Stimulated activated naive CD8-positive, alpha-beta T cell treated with anti-CD3 and anti-CD28 coated beads, Interleukin-15, amount 100 ng/mL, for 72 hours (primary cell): Measurements from ENCODE around the gene PRKAA1.
"Not testable (repeated sequence)": the region's sequence is repeated elsewhere in the genome, so short reads cannot be mapped to it uniquely, and the experiment has no call there.

Experiments
- ATAC-seq: fragments of 150-1000 bp; cut with Tn5 transposase; 2 replicates; pipeline ENCODE4 v1.10.0; 2021; ENCODE audit warnings: mild to moderate bottlenecking, moderate library complexity
- DNase-seq, 2 donors: peaks; one replicate each; pipeline ENCODE4 v3.0.0; 2021 to 2022
- H3K27ac Mint-ChIP-seq, 2 donors: one replicate each; pipeline ENCODE4 v1.8.0; 2022; ENCODE audit warnings: mild to moderate bottlenecking in 2 of 2, mixed read lengths in 2 of 2, moderate library complexity in 2 of 2
- H3K27me3 Mint-ChIP-seq: one replicate; pipeline ENCODE4 v1.8.0; 2022; ENCODE audit warnings: mixed read lengths
- H3K4me1 Mint-ChIP-seq: one replicate; pipeline ENCODE4 v1.8.0; 2022; ENCODE audit warnings: mild to moderate bottlenecking, mixed read lengths
- H3K4me3 Mint-ChIP-seq, 2 donors: one replicate each; pipeline ENCODE4 v1.8.0; 2022; ENCODE audit warnings: mild to moderate bottlenecking in 2 of 2, mixed read lengths in 2 of 2, moderate library complexity in 1 of 2
- H3K9me3 Mint-ChIP-seq, 2 donors: one replicate each; pipeline ENCODE4 v1.8.0; 2022; ENCODE audit warnings: mixed read lengths in 2 of 2

PRKAA1 gene

DNA sequence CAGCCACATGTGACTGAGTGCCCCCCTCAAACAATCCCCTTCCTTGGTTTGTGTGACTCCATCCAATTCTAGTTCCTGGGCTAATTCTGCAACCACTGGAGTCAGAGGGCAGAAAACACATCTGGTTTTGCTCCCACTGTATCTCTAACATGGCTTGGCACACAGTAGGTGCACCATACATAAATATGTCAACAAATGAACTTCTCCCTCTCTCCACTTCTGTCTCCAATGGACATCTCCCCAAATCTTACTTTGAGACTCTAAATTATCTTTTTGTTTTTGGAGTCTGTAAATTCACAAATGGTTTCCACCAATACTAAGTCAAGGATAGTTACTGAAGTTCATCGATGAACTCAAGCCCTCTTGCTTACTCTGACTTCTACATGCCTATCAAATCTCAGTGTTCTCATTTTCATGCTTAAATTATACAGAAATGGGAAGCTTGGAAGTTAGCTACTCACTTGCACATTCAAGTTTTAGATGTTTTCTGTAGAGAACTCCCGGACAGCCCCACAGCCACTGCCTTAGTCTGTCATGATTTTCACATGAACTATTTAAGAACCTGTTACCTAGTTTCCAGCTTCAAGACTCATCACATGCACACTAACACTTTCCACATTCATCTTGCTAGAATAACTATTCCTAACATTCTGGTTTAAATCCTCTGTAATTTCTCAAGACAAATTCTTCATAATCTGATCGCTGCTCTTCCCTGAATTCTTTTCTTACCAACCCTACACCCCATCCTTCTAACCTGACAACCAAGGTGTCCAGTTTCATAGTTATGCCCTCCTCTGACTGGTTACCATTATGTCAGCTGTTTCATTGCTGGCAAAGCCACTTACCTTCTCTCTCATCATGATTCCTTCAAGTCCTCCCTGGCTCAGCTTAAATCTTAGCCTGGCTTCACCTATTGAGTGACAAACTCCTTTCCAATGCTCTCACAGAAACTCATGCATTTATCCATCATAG is 30.8 kb upstream of the PRKAA1 start:
- no peak for ATAC-seq
- Mint-ChIP-seq H3K4me1 (peaks cover 60% of the 10 kb centered on the region), H3K27ac (peak overlapping the region; percentile 42 to 84), H3K4me3 (no peak overlapping the region), H3K9me3 (no peaks in the 10 kb centered on the region), H3K27me3 (no peaks in the 10 kb centered on the region)
- DNase-seq: no peak

DNA sequence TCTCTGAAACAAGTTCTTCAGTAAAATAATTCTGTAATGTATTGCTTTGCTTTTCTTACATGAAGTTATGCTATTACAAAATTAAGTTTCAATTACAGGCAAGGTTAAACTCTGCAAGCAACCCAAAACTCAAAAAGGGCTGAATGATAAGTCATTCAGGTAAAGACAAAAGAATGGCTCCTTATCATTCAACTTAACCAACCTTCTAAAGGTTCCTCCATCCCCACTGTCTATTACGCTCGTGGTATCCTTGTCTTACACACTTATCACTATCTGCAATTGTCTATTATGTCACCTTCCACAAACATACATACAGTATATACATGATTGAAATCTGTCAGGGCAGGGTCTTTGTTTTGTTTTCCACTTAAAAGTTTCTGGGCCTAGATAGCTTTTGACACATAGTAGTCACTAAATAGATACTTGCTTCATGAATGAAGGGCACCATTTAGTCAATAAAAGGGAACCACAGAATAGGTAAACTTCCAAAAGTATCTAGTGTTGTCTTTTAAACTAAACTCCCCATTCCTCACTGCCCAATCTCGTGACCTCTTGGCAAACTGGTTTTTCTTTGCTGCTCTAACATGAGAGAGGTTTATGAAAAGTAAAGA is 30.0 kb upstream of the PRKAA1 start:
- Mint-ChIP-seq H3K4me1 (peaks cover 54% of the 10 kb centered on the region), H3K27me3 (no peaks in the 10 kb centered on the region), H3K27ac (peak overlapping the region in 1 of 2 donors; percentile 91), H3K9me3 (no peaks in the 10 kb centered on the region), H3K4me3 (no peak overlapping the region)
- ATAC-seq (no peak), DNase-seq (no peak)

DNA sequence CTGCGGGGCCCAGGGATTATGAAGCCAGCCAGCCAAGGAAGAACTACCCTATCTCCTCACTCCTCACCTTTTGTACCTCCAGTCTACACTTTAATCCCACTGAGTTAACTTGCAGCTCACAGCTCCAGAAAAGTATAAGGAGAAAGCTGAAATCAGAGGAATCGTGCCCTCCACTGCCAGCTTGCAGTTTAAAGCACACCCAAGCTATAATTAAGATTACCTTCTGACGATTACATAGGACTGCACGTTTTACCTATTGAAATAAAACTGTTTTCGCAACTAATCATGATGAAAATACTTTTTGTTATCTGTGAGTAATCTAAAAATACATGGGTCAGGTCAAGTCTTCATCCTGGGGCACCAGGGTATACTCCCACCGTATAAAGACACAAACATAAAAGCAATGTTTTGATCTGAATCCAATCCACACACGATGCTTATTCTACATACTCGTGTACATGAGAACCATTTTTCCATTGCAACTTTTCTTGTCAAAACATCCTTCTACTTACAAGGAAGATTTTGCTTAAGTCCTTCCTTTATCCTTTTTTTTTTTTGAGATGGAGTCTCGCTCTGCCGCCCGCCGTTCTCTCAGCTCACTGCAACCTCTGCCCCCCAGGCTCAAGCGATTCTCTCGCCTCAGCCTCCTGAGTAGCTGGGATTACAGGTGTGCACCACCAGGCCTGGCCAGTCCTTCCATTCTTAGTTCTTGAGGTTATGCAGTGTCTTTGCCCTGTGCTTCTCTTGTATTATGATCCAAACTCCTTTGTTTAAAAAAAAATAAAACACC is 29.2 kb upstream of the PRKAA1 start:
- H3K4me3 Mint-ChIP-seq: no peak overlapping the region
- peaks cover 47% of the 10 kb centered on the region for H3K4me1 Mint-ChIP-seq
- H3K9me3 Mint-ChIP-seq: no peaks in the 10 kb centered on the region
- H3K27ac Mint-ChIP-seq: peak overlapping the region in 1 of 2 donors; percentile 91
- no peak for DNase-seq
- no peak for ATAC-seq
- no peaks in the 10 kb centered on the region for H3K27me3 Mint-ChIP-seq

GRCh38 chr5:40826489-40827187 is 28.5 kb upstream of the PRKAA1 start:
- Mint-ChIP-seq H3K4me1 (peaks cover 39% of the 10 kb centered on the region), H3K9me3 (no peaks in the 10 kb centered on the region), H3K4me3 (no peak overlapping the region), H3K27me3 (no peaks in the 10 kb centered on the region), H3K27ac (no peak overlapping the region)
- ATAC-seq: no peak
- no peak for DNase-seq

DNA sequence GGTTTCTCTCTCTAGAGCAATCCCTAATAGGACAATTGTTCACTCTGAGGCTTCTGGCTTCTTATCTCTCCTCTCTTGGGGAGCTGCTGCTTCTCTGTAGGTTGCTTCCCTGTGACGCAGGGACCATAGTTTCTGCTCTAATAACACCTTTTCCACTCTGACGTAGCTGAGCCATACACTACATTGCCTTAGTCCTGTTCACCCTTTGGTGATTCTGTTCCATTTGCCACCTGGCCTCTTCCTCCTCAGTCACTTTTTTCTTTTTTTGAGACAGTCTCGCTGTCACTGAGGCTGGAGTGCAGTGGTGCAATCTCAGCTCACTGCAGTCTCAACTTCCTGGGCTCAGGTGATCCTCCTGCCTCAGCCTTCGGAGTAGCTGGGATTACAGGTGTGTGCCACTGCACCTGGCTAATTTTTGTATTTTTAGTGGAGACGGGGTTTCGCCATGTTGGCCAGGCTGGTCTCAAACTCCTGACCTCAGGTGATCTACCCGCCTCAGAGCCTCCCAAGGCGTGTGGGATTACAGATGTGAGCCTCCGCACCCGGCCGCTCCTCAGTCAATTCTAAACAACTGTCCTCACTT is 27.4 kb upstream of the PRKAA1 start:
- not testable (repeated sequence) for H3K9me3 Mint-ChIP-seq, H3K4me3 Mint-ChIP-seq, H3K27me3 Mint-ChIP-seq, DNase-seq
- Mint-ChIP-seq H3K4me1 (peaks cover 31% of the 10 kb centered on the region), H3K27ac (peak overlapping the region in 1 of 2 donors; percentile 30)
- peak; percentile 32 for ATAC-seq

DNA sequence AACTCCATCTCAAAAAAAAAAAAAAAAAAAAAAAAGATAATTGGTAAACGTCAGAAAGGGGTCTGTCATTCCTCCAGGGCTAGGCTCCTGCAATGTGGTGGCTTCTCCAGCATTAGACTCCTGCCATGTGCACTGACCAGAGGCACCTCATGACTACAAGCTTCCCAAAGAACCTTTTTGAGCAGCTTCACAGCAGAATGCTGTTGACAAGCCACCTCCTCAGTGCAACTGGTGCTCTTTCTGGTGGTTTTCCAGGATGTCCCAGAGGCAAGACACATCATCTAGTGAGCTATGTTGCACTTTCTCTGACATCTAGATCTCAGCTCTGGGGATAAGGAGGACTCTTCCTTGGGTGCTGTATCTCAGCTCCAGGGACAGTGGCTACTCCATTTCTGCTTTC is 25.3 kb upstream of the PRKAA1 start:
- no peak overlapping the region for H3K4me3 Mint-ChIP-seq
- no peak for ATAC-seq
- no peaks in the 10 kb centered on the region for H3K9me3 Mint-ChIP-seq
- H3K27me3 Mint-ChIP-seq: no peaks in the 10 kb centered on the region
- no peak for DNase-seq
- peaks cover 10% of the 10 kb centered on the region for H3K4me1 Mint-ChIP-seq
- H3K27ac Mint-ChIP-seq: no peak overlapping the region

- Mint-ChIP-seq H3K9me3 (no peaks in the 10 kb centered on the region), H3K4me3 (peak overlapping the region in 1 of 2 donors; percentile 42), H3K27me3 (no peaks in the 10 kb centered on the region), H3K4me1 (peaks cover 10% of the 10 kb centered on the region), H3K27ac (peak overlapping the region in 1 of 2 donors; percentile 5)
- peak; percentile 98 for ATAC-seq
- peak in 1 of 2 donors; percentile 59 for DNase-seq
Observed at GRCh38 chr5:40813698-40814281, 15.6 kb upstream of the PRKAA1 start.

DNA sequence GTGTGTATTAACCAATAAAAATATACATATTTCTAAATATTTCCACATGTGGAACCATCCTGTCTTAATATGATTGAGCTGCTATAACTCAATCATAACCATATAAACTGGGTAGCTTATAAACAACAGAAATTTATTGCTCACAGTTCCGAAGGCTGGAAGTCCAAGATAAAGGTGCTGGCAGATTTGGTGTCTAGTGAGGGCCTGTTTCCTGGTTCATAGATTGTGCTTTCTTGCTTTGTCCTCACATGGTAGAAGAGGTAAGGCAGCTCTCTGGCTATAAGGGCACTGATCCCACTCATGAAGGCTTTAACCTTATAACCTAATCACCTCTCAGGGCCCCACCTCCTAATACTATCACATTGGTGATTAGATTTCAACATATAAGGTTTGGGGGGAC is 14.0 kb upstream of the PRKAA1 start:
- Mint-ChIP-seq H3K27ac (no peak overlapping the region), H3K27me3 (no peaks in the 10 kb centered on the region), H3K4me1 (peaks cover 23% of the 10 kb centered on the region), H3K4me3 (no peak overlapping the region), H3K9me3 (no peaks in the 10 kb centered on the region)
- ATAC-seq (no peak), DNase-seq (no peak)

GRCh38 chr5:40801771-40802562 is 3.8 kb upstream of the PRKAA1 start:
- ATAC-seq (no peak), DNase-seq (no peak)
- Mint-ChIP-seq H3K27ac (no peak overlapping the region), H3K4me3 (no peak overlapping the region), H3K27me3 (peaks cover 8% of the 10 kb centered on the region), H3K4me1 (peaks cover 12% of the 10 kb centered on the region), H3K9me3 (no peaks in the 10 kb centered on the region)

GRCh38 chr5:40799258-40799657 is 1.1 kb upstream of the PRKAA1 start:
- peaks cover 33% of the 10 kb centered on the region for H3K4me1 Mint-ChIP-seq
- no peak overlapping the region for H3K4me3 Mint-ChIP-seq
- no peak overlapping the region for H3K27ac Mint-ChIP-seq

DNA sequence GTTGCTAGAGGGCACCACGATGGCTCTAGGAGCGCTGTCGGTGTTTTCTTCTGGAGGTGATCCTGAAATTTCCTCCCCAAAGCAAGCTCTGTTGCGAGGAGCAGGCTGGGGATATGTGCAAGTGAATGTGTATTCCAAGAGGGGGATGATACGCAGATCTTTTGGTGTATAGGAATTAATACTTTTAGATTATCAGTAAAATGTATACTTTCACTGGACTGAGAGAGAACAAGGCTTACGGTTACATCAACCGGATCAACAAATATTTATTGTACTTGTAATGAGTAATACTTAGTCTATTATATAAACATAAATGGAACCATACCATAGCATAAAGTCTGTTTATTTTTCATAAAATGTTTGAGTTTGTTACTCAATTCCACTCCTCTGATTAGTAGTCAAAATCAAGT is 632 bp upstream of the PRKAA1 start:
- H3K9me3 Mint-ChIP-seq: no peaks in the 10 kb centered on the region
- peak overlapping the region; percentile 87 to 88 for H3K4me3 Mint-ChIP-seq
- no peak overlapping the region for H3K27ac Mint-ChIP-seq
- H3K4me1 Mint-ChIP-seq: peaks cover 37% of the 10 kb centered on the region
- H3K27me3 Mint-ChIP-seq: peaks cover 8% of the 10 kb centered on the region
- DNase-seq: no peak
- no peak for ATAC-seq

More at GRCh38 chr5:40799258-40799657, 1.1 kb upstream of the PRKAA1 start:
- peaks cover 8% of the 10 kb centered on the region for H3K27me3 Mint-ChIP-seq
- ATAC-seq (no peak), DNase-seq (no peak)
- H3K9me3 Mint-ChIP-seq: no peaks in the 10 kb centered on the region

- ATAC-seq (peak; percentile 60), DNase-seq (peak; percentile 60 to 80)
- Mint-ChIP-seq H3K27ac (peak overlapping the region; percentile 59 to 89), H3K4me3 (peak overlapping the region; percentile 87 to 88), H3K27me3 (peaks cover 8% of the 10 kb centered on the region), H3K4me1 (peaks cover 47% of the 10 kb centered on the region), H3K9me3 (no peaks in the 10 kb centered on the region)
Observed at GRCh38 chr5:40797273-40798011, 732 bp downstream of the PRKAA1 start.

DNA sequence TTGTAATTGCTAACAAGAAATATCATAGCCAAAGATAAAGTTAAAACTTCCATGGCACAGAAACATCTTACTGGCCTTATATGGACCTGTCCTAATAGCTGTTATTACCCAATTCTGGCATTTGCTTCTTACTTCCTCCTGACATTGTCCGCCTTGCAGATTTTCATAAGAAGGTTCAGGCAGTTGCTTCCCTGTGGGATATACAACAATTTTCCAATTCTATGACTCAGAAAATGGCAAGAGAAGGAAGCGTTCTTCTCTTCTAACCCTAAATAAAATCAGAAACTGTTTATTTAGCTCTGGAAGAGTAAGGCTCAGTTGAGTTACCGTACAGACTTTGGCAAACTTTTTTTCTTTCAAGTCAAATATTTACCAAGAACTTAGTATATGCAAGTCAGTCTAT is 1.7 kb downstream of the PRKAA1 start:
- peak overlapping the region; percentile 87 to 88 for H3K4me3 Mint-ChIP-seq
- H3K4me1 Mint-ChIP-seq: peaks cover 48% of the 10 kb centered on the region
- no peak for DNase-seq
- H3K27me3 Mint-ChIP-seq: peaks cover 8% of the 10 kb centered on the region
- H3K9me3 Mint-ChIP-seq: no peaks in the 10 kb centered on the region
- H3K27ac Mint-ChIP-seq: no peak overlapping the region
- ATAC-seq: no peak
